Measurements from ENCODE around the gene ST6GAL2.

Gene ST6GAL2

DNA sequence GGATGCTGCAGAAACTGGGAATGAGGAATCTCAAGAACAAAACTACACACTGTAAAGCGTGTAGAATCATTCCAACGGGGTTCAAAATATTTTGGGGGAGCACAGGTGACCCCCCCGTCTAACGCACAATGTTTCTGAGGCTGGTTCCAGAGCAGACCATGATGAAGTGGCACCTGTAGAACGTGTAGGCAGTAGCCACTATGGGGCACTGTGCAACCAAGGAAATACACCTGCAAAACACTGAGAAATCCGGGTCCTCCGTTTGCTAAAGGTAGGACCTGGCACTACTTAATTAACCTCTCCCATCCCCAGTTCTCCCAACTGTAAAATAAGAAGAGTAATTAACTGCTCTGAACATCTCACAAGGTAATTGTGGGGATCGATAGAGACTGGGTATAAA lies 22.6 kb downstream of the ST6GAL2 start:
- DNase-seq, result no peak

GRCh38 chr2:106859498-106859897 lies 26.5 kb downstream of the ST6GAL2 start:
- no peak for DNase-seq

DNA sequence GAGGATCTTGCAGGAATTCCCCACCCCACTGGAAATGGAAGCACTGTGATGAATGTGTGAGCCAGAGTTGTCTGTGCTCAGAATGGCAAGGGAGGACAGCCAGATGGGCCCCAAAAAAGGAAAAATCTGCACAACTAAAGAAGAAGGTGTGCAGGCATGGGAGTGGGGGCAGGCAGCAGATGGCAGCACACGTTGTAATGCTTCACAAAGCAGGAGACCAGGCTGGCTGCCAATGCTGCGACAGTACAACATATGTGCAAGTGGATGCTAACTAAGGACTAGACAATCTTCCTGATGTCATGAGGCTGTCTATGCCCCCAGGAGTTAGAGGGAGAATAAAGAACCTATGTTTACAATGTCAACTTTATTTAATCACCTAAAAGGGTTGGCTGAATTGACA lies 27.2 kb downstream of the ST6GAL2 start:
- no peak for DNase-seq

DNA sequence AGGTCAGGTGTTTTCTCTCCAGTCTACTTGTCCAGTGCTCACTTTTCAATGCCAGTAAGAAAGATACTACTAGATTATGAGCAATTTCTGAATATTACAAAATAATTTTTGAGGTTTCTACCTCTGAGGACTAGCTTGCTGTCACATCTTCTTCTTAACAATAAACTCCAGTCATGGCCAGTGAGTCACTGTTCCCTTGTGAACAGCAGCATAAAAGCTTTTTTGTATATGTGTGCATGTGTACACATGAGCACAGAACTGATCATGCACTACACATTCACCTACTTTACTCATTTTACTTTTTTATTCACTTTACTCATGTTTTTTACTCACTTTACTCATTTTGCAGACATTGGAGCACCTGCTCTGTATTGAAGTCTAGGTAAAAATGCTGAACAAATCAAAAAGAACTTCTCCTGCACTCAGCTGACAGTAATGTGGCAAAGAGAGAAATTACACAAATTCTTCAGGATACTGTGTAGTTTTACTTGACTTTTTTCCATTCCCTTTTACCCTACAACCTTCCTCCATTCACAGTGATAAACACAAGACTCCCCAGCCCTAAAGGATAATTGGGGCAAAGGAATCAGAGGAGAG lies 28.0 kb downstream of the ST6GAL2 start:
- no peak for DNase-seq

- DNase-seq, result no peak
Measured at GRCh38 chr2:106853631-106854030, 32.3 kb downstream of the ST6GAL2 start.

DNA sequence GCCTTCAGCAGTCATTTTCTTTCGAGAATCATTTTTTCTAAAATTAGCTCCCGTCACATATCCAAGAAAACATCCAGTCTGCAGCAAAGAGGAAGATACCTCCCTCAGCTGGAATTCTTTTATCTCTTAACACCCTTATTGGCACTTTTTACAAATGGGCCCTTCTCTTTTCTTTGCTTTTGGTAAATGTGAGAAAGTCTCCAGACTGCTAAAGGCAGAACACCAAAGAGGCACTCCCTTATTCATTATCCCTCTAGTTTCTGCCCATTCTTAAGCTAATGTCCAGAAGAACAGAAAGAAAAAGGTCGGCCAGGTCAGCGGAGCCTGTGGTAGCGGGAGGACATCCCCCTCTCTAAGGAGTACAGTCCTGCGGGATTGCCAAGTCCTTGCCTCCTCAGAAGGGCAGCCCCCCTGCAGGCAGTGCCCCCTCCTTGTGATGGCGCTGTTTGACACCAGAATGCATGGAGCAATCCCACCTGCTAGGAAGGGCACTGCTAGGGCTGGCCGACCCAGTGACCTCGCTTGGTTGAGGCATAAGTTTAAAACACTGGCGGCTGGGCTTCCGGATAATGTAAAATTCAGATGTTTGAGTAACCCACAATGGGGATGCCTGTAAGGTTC lies 34.0 kb downstream of the ST6GAL2 start:
- no peak for DNase-seq

GRCh38 chr2:106851087-106851874 lies 34.7 kb downstream of the ST6GAL2 start:
- DNase-seq, result no peak

- no peak for DNase-seq
Measured at GRCh38 chr2:106849253-106849652, 36.7 kb downstream of the ST6GAL2 start.

DNA sequence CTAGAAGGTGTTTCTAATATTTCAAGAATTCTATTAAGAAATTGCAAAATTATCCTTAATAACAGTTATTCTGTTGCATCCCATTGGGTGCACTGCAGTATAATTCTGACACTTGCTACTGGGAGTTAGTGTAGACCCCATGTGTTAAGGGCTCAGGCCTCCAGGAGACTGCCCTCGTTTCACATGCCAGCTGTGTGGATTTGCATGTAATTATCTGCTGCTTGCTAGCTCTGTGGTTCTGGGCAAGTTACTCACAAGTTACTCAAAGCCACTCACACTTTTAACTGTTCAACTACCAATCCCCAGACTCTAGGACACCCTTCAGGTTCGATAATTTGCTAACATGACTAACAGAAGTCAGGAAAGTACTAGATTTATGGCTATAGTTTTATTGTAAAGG lies 38.6 kb downstream of the ST6GAL2 start:
- no peak for DNase-seq

- no peak for DNase-seq
Measured at GRCh38 chr2:106845716-106846115, 40.3 kb downstream of the ST6GAL2 start.

- DNase-seq, result no peak
Measured at GRCh38 chr2:106843910-106844250, 42.1 kb downstream of the ST6GAL2 start.

- DNase-seq, result no peak
Measured at GRCh38 chr2:106843001-106843909, 42.7 kb downstream of the ST6GAL2 start.

GRCh38 chr2:106841886-106842645 lies 43.9 kb downstream of the ST6GAL2 start:
- no peak for DNase-seq

DNA sequence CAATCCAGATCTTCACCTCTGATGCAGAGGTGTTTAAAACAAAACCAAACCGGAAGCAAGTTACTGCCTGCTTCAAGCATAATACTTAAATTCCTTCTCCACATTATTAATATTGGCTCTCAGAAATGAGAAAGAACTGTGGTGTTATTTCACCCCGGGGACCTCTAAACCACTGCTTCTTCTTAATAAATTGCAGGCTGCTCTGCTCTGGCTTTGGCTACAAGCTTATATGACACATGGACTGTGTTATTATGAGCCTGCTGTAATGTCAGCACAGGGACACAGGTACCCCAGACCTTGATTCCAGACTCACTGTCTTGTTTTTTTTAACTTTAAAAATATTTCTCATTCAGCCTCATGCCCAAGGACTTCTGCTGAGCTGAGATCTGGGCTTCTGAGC lies 45.1 kb downstream of the ST6GAL2 start:
- DNase-seq, result no peak

GRCh38 chr2:106839849-106840595 lies 45.9 kb downstream of the ST6GAL2 start:
- DNase-seq, result no peak

DNA sequence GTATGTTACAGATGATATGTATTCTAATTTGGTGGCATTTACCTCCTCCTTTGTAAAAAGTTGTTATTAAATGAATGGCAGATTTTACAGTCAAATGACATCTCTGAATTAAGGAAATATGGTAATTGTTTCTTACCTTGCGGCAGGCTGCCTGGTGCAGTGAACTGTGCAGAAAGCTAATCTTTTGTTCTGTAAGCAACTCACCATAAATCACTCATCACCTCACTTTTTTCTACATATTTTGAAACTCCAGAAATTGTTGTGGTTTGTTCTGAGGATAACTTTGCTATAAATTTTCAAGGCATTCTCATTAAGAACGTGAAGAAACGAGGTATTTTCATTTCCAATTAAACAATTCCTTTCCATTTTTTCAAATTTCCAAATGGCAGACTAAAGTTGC lies 52.7 kb downstream of the ST6GAL2 start:
- DNase-seq, result no peak

- DNase-seq, result no peak
Measured at GRCh38 chr2:106831816-106832569, 54.0 kb downstream of the ST6GAL2 start.

DNA sequence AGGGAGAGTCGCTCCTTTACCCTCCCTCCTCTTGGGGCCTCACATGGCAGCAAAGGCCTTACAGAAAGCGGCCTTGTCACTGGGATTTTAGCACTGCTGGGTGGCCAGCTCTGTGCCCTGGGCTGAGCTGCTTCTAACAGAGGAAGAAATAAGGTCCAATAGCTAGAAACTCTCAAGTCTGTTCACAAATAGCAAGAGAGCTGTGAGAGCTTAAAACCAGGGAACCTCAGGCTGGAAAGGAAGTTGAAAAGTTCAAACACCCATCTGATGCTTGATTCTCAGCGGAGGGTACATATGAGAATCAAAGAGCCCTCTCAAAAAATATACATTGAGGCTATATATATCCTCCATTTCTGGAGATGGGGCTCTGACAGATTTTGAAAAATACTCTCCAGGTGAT lies 54.7 kb downstream of the ST6GAL2 start:
- DNase-seq, result no peak

GRCh38 chr2:106830191-106830590 lies 55.8 kb downstream of the ST6GAL2 start:
- DNase-seq, result no peak

- DNase-seq, result no peak
Measured at GRCh38 chr2:106828119-106828518, 57.8 kb downstream of the ST6GAL2 start.

GRCh38 chr2:106827158-106827557 lies 58.8 kb downstream of the ST6GAL2 start:
- no peak for DNase-seq

Data from central memory CD4-positive, alpha-beta T cell (primary cell).